ENCODE results near the gene FGFR2.

The FGFR2 gene

DNA sequence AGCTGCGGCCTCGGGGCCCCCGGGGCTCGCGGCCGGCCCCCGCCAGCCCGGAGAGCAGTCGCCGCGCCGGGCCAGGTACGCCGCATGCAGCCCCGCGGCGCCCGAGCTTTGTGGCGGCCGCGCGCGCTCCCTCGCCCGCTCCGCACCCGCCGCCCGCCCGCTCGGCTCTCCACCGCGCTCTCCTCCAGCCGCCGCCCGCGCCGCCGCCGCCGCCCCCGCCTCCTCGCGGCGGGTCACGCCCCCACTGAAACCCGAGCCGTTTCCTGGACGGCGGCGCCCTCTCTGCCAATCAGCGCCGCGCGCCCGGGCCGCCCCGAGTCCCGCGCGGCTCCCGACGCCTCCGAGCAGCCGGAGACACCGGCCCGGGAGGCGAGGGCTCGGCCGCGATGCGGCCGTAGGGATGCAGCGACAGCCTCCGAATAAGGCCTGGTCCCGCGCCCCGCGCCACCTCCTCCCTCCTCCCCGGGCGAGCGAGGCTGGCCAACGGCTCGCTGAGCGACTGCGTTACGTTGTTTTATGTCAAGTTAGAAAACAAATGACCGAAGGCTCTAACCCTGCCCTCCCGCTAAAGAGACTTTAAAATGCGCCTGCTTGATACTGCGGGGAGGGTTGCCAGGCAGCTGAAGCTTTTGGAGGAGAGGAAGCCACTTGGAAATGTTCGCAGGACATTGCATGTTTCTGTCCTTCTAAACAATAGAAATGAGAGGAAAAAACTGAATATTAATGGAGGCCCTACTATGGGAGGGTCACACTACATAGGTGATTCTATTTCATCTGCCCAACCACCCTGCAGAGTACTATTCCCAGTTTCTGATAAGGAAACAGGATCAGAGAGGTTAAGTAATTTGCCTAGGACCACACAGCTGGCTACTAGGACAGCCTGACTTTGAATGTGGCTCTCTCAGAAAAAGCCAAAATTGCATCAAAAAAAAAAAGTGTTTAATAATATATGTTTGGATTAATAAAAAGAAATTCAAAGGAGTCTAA, at the start of gene FGFR2:
TSS of gene FGFR2 (minus strand) at position 182 of the 987 bp plus-strand sequence. CDS start 4,627 bp downstream, outside the sequence.
- DNase-seq (no peak), ATAC-seq (peak; percentile 26)

GRCh38 chr10:121647401-121647800, 49.2 kb upstream of the FGFR2 start:
- no peak for DNase-seq
- no peak for ATAC-seq

DNA sequence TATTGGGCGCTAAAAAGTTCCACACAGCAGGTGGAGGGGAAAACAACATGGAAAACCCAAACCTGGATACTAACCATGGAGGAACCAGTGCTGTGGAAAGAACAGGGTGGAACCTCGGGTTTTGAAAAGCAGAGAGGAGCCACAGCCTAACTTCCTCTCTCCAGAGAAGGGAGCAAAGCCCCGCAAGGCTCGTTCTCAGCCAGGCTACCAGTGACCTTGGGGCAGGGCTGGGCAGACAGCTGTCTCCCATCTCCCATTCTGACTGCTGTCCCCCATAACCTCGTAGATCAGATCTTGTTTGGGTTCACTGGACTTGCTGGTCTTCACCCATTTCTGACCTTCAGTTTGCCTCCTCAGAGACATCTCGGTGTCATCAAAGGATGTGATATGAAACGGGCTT, 47.5 kb upstream of the FGFR2 start:
- ATAC-seq (no peak), DNase-seq (no peak)

DNA sequence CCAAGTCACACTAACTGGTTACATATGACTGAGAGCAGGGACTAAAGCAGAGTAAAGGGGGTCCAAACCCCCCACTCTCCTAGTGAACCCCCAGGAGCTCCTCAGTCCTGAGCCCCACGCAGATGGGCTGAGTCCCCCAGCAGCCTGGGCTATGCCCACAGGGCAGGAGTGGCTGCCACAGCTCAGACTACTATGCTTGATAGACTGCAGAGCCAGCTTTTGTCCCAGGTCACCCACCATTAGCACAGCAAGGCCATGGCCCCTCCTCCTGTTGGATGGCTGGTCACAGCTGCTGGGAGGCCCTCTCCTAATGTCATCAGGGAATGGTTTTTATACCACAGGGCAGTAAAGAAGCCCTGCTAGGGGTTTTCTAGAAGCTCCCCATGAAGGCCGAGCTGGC, 46.3 kb upstream of the FGFR2 start:
- no peak for ATAC-seq
- no peak for DNase-seq

GRCh38 chr10:121640266-121640665, 42.0 kb upstream of the FGFR2 start:
- DNase-seq: no peak

DNA sequence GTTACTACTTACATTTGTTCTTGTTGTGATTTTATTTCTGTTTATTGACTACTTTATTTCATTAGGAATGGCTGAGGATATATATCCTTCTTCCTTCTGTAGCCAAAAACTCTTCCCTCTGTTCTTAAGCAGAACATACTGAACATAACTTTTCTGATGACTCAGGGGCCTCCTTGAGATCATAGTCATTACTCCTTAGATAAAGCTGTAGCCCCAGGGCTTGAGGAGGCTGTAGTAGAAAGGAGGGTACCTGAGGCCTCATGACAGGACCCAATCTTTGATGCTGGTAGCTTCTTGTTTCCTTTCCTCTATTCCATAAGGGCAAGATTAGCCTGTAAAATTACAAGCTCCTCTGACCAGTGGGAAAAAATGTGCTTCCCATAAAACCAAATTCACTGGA, 41.2 kb upstream of the FGFR2 start:
- no peak for ATAC-seq
- no peak for DNase-seq

More at GRCh38 chr10:121640266-121640665, 42.0 kb upstream of the FGFR2 start:
- ATAC-seq: no peak

GRCh38 chr10:121637437-121637836, 39.2 kb upstream of the FGFR2 start:
- DNase-seq: no peak
- no peak for ATAC-seq

GRCh38 chr10:121633056-121633455, 34.8 kb upstream of the FGFR2 start:
- ATAC-seq: no peak
- no peak for DNase-seq

DNA sequence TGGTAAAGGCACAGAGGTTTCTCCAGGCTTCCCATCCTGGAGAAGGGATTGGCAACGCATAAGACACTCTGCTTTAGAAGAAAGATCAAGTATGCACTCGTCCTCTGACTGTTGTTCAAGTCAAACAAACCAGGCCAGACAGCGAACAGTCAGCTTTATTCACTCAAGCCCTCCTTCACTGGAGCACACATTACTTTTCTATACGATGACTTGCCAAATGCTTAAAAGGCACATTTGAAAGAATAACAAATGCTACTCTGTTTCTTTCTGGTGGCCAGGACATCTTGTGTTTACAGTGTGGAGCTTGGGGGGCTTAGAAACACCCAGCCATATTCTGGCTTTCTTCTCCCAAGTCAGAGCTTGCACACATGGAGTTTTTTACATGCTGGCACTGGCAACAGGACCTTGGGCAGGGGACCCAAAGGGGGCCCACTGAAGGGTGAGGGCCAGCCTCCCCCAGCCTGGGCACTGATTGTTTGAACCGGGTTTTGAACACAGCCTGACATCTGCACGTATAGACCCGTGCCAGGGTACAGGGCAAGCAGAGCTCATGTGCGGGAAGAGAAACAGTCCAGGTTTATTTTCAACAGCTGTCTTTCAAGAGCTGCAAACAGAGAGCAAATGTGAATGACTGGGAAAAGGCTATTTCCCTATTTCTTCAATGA, 33.3 kb upstream of the FGFR2 start:
- ATAC-seq (no peak), DNase-seq (no peak)

DNA sequence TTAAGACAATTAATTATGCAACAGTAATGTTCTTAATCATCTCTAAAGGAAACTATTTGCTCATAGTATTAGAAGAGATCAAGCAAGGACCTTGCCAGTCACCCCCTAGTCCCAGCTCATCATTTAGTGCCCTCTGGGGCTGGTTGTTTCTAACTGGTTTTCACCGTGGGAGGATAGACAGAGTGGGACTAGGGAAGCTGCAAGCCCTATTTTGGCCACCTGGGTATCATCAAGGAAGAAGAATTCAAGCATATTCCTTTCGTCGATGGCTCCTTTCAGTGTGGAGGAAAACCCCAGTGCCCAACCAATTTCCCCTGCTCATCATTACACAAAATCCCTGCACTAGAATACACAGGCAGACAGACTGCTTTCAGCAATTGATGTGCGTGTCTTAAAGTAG, 30.6 kb upstream of the FGFR2 start:
- DNase-seq: no peak
- ATAC-seq: no peak

- no peak for ATAC-seq
Measured at GRCh38 chr10:121627876-121628581, 29.8 kb upstream of the FGFR2 start.

GRCh38 chr10:121624836-121625486, 26.7 kb upstream of the FGFR2 start:
- DNase-seq: no peak
- no peak for ATAC-seq

More at GRCh38 chr10:121627876-121628581, 29.8 kb upstream of the FGFR2 start:
- DNase-seq: no peak

GRCh38 chr10:121618906-121619305, 20.7 kb upstream of the FGFR2 start:
- no peak for ATAC-seq

GRCh38 chr10:121617176-121617575, 18.9 kb upstream of the FGFR2 start:
- DNase-seq (no peak), ATAC-seq (no peak)

More at GRCh38 chr10:121618906-121619305, 20.7 kb upstream of the FGFR2 start:
- no peak for DNase-seq

DNA sequence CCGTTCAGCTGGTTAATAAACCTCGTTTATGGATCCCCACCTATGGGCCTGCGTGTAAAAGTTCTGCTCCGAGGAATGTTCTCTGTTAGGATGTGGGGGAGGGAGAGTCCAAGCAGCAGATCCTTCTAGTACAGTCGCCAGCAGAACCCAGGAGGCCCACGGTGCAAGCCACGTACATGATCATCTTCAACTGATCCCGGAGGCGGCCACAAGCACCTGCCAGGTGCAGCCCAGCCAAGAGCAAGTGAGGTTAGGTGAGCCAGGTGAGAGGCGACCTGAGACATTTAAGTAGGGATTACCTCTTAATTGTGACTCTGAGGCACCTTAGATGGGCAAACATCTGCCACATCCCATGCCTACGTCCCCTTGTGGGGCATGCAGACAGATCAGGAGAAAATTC, 18.0 kb upstream of the FGFR2 start:
- ATAC-seq (no peak), DNase-seq (no peak)

DNA sequence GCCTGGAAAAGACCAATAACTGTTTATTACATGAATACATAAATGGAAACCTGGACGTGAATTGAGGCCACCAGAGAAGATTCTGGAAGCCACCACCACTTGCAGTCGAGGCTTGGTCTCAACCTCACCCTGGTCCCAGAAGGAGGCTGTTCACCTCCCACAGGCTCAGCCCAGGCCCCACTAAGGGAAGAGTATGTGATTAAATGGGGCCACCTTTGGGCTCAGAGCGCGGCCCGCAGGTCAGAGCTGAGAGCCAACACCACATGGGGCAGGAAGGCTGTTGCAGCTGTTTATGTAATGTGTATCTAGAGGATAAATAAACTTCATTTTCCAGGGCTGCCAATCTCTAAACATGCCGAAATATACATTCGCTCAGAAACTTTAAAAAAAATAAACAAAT, 17.6 kb upstream of the FGFR2 start:
- ATAC-seq: no peak

DNA sequence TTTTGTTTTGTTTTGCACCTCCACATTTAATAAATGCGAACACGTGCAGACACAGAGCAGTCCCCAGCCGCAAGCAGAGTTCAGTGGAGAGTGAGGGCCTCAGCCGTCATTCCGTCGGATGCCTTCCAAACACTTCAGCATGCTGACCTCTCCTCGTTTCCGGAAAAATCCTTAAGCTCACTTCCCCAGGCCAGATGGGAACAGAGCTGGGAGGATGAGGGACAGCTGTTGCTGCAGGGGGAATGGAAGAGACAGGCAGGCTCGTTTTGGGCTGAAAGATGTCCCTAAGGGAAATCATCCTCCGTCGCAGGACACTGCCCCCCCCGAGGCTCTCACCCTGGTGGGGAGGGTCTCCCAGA, 17.2 kb upstream of the FGFR2 start:
- DNase-seq: no peak
- no peak for ATAC-seq

More for the DNA sequence above, 17.6 kb upstream of the FGFR2 start:
- DNase-seq: no peak

- ATAC-seq: no peak
- DNase-seq: no peak
Measured at GRCh38 chr10:121614613-121615434, 16.6 kb upstream of the FGFR2 start.

GRCh38 chr10:121613456-121613855, 15.2 kb upstream of the FGFR2 start:
- ATAC-seq (no peak), DNase-seq (no peak)

DNA sequence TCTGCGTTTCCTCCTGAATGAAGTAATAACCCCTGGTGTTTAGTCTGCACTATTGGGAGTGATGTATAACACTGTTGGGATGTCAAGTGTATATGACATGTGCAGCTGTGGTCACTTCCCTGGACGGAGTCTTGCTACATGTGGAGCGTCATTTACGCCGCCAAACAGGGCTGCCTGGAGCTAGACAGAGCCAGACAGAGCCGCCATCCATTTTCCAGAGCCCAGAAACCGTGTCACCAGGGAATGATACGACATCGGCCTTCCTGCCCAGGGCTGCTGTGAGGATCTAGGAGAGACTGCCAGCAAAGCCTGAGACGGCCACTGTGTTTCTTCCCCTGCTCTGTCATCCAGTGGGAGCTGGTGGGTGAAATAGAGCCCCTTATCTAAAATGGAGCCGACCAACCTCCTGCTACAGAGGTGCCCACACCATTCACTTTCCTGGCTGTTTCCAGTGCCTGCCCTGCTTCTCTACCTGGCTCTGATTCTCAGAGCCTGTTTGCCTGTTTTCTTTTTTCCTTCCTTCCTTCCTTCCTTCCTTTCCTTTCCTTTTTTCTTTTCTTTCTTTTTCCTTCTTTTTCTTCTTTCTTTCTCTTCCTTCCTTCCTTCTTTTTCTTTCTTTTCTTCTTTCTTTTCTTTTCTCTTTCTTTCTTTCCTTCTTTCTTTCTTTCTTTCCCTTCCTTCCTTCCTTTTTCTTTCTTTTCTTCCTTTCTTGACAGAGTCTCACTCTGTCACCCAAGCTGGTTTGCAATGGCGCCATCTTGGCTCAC, 13.3 kb upstream of the FGFR2 start:
- DNase-seq (no peak), ATAC-seq (no peak)

All from stimulated activated naive CD8-positive, alpha-beta T cell treated with anti-CD3 and anti-CD28 coated beads, Interleukin-15, Interleukin-2, amounts not matched to agents 100 U/mL and 50 U/mL, for 24 hours (primary cell).